Cardiac fibroblast (primary cell): Measurements from ENCODE around the gene SPINT2.
A peak's percentile ranks its signal among the peaks of the same experiment; 100 is the strongest.

Experiments
- DNase-seq, 2 donors: peaks; one replicate each; pipeline versions ENCODE4 v3.0.0 to v3.0.0-alpha.2; 2010; ENCODE audit warnings: low read depth in 2 of 2
- H3K4me3 ChIP-seq, 2 donors: replicated peaks in 1 of 2; 1 replicate in 1 of 2; 2 replicates in 1 of 2; pipeline ENCODE4 v1.5.1; 2011; ENCODE audit warnings: low read depth in 2 of 2, low read length in 2 of 2, mild to moderate bottlenecking in 2 of 2, moderate library complexity in 1 of 2
- TF ChIP-seq, protein P1 (sequence below): IDR thresholded peaks from one replicate; pipeline ENCODE4 v1.5.1; 2011; ENCODE audit warnings: low read depth, mild to moderate bottlenecking, low read length, inconsistent platforms

The SPINT2 gene

DNA sequence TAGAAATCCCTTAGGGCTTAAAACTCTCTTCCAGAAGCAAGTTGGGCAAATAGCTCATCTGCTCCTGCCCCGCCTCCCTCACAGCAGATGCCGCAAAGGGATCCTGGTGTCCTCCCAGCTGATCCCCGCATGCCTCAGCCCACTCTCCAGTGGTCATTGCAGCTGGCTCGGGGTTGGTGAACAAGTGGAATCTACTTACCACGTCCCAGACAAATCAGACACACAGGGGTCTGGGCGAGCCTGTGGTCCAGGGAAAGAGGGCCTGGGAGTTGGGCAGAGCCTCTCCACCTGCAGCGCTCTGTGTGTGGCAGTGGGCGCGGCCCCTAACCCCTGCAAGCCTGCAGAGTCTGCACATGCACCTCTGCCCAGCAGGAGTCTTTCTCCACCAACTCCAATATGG lies 28.9 kb downstream of the SPINT2 start:
- no peak for DNase-seq
- no peak overlapping the region for H3K4me3 ChIP-seq
- TF ChIP-seq, protein P1, sequence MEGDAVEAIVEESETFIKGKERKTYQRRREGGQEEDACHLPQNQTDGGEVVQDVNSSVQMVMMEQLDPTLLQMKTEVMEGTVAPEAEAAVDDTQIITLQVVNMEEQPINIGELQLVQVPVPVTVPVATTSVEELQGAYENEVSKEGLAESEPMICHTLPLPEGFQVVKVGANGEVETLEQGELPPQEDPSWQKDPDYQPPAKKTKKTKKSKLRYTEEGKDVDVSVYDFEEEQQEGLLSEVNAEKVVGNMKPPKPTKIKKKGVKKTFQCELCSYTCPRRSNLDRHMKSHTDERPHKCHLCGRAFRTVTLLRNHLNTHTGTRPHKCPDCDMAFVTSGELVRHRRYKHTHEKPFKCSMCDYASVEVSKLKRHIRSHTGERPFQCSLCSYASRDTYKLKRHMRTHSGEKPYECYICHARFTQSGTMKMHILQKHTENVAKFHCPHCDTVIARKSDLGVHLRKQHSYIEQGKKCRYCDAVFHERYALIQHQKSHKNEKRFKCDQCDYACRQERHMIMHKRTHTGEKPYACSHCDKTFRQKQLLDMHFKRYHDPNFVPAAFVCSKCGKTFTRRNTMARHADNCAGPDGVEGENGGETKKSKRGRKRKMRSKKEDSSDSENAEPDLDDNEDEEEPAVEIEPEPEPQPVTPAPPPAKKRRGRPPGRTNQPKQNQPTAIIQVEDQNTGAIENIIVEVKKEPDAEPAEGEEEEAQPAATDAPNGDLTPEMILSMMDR, result no peak

DNA sequence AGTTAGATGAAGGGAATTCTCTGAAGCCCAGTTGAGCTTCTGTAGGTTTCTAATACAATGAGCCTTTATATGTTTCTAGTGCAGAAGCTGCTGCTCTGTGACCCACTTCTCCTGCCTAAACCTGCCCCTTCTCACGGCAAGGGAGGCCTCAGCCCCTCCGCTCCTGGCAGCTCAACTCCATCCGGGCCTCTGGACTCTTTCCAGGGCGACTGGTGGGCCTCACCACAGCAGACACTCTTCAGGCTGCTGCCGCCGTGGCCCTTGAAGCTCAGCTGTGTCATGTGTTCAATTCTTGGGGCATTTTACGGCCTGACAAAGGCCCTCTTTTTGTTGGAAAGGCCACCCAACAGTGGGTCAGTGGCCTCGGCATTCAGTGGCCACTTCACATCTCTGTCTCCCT lies 29.7 kb downstream of the SPINT2 start:
- DNase-seq, result no peak
- TF ChIP-seq, protein P1, result no peak
- no peak overlapping the region for H3K4me3 ChIP-seq

DNA sequence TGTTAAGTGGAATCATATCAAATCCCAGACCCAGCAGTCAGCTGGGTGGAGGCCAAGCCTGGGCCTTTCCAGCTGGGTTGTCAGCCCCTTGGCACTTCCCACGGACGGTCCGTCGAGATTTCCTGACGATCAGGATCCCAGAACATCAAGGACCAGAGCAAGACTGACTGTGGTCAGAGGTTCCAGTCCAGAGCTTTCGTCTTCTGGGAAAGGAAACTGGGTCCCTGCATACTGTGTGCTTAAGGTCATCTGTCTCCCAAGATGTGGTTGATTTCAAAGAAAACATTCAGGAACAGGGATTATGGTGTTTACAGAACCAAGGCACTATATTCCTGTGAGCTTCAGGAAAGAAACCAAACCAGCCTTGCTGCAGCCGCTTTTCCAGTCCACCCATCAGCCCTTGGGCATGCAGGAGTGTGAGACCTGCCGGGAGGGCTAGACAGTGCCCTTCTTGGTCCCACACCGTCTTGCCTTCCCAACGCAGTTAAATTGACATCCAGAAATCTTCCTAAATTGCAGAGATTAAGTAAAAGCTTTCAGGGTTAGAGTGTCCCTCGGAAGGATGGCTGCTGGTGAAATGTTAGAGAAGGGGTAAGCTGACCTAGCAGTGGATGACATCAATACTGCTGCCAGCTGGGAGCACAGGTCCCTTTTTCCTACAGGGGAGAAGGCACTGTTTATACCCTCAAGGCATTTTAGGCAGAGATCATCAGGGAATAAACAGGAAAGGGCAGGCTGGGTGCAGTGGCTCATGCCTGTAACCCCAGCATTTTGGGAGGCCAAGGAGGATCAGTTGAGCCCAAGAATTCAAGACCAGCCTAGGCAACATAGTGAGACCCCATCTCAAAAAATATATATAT lies 34.7 kb downstream of the SPINT2 start:
- TF ChIP-seq, protein P1, result no peak
- DNase-seq, result peak in 1 of 2 donors; percentile 55
- H3K4me3 ChIP-seq, result no peak overlapping the region

DNA sequence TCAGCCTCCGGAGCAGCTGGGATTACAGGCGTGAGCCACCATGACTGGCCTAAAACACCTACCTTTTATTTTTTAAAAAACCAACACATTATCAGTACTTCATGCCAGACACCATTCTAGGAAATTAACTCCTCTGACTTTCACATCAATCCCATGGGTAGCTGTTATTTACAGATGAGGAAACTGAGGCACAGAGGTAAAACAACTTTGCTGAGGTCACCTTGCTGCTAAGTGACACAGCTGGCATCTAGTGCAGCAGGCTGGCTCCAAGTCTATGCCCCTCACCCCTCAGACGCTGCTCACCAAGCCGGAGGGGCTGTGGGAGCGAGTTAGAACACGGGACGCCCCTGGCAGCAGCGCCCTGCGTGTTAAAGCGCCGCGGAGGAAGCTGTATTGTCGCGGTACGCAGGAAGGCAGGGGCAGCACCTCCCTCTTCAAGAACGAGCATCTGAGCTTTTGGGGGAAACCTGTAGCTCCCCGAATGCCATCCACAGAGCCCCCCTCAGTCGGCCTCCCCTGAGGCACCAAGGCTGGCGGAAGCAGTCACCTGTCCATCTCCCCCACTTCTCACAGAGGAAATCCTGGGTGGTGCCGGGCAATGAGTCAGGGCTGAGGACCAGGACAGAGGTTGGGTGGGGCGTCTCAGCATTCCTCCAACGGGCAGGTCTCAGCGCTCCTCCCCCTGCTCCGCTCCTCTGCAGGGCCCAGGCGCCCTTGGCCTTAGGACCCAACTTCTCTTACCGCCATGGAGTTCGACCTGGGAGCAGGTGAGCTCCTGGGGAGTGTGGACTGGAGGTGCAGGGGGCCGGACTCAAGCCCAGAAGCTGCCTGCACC lies 39.4 kb downstream of the SPINT2 start, which contains the start of gene C19orf33:
TSS of gene C19orf33 (plus strand) at position 735 of the 835 bp plus-strand sequence. CDS start at position 746, 11 bp downstream.
- TF ChIP-seq, protein P1, result no peak
- peak within 1 kb of the TSS in 1 of 2 donors; percentile 19 for H3K4me3 ChIP-seq
- peak; percentile 25 to 38 for DNase-seq

DNA sequence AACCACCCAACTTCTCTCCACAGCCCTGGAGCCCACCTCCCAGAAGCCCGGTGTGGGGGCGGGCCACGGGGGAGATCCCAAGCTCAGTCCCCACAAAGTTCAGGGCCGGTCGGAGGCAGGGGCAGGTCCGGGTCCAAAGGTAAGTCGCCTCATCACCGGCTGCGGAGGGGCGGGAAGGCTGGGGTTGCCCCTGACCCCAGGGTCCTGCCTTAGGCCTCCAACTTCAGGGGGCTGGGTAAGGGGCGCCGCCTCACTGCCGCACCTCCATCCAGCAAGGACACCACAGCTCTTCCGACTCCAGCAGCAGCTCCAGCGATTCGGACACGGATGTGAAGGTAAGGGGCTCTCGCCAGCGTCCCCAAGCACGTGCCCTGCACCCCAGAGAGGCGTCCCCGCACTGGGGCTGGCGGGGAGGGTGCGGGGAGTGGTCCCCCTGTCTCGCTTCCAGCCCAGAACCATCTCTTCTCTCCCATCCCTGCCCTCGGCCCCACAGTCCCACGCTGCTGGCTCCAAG lies 40.0 kb downstream of the SPINT2 start:
- peak overlapping the region in 1 of 2 donors; percentile 19 for H3K4me3 ChIP-seq
- TF ChIP-seq, protein P1, result no peak

DNA sequence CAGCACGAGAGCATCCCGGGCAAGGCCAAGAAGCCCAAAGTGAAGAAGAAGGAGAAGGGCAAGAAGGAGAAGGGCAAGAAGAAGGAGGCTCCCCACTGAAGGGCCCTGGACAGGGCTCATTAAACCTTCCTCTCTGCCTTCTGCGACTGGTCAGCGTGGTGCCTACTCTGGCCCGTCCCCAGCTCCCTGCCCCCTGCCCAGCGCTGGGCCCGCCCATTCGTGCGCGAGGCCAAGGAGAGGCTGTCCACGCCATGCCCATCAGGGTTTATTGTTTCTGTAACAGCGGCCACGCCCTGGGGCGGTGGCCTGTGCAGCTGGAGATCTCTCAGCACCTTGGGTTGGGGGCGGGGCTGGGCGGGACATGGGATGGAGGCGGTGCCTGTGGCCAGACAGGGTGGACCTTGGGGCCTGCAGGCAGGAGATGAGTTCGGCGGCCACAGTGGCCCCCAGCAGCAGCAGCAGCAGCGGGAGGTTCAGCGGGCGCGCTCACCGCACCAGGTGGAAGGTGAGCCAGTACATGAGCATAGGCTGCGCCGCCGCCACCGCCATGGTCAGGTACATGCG lies 40.6 kb downstream of the SPINT2 start:
- DNase-seq, result peak in 1 of 2 donors; percentile 59
- no peak overlapping the region for H3K4me3 ChIP-seq
- TF ChIP-seq, protein P1, result no peak

More for the DNA sequence above, 40.0 kb downstream of the SPINT2 start:
- no peak for DNase-seq
